Activated CD8-positive, alpha-beta memory T cell treated with anti-CD3 and anti-CD28 coated beads, Interleukin-2, amount 50 U/mL, for 48 hours (primary cell): ENCODE data around the gene RUFY4.

Experiments used
- DNase-seq: peaks from one replicate; pipeline ENCODE4 v3.0.0-alpha.2; 2020

RUFY4 gene

DNA sequence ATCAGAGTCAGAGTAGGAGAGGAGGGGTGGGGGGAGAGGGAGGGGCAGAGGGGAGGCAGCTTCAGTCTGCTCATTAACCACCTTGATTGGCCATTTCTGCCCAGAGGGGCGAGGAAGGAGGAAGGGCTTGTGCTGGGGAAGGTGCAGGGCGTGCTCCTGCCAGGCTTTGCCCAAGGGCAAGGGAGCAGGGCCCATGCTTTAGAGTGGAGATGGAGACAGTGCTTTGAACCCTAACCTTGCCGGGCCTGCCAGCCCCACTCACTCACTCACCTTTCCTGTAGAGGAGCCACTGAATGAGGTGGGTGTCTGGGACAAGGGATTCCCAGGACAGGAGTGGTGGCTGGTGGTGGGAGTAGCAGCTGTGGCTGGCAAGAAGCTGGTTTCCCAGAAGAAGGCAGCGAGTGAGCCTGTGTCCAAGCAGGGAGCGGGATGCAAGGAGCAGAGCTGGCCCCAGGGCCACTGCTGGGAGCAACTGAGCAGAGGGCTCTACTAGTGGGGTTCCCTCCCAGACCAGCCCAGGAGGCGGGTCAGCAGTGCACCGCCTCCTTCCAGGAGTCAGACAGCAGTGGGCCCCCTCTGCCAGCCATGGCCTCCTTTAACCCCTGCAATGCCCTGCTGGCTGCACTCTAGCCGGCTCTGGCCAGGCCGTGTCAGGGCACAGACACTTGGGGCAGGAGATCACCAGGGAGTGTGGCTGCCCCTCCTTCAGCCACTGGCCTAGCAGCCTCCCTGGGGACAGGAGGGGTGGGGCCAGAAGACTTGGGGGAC lies 3.6 kb upstream of the RUFY4 start:
- DNase-seq, result no peak

DNA sequence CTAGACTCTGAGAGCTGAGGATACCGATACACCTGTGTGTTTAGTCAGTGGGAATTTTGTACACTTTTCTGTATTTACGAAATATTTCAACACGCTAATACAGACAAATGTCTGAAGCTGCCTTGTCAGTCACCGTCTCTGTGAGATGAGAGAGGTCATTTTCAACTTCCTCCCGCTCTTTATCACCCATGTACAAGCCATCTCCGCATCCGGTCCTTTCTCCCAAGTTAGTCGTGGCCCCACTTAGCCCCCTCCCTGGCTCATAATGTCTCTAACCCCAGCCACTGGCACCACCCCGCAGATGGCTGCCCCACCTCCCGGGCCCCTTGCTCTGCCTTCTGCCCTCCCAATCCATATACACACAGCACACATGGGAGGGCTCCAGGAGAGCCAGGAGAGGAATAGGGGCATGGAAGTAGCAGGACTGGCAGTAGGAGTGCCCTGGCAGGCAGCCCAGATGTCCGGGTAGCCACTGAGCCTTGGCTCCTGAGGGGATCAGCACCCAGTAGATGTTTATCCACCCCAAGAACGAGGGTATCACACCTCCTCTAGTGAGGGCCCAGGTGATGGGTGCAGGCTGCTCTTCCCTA lies 2.0 kb upstream of the RUFY4 start:
- DNase-seq, result no peak

DNA sequence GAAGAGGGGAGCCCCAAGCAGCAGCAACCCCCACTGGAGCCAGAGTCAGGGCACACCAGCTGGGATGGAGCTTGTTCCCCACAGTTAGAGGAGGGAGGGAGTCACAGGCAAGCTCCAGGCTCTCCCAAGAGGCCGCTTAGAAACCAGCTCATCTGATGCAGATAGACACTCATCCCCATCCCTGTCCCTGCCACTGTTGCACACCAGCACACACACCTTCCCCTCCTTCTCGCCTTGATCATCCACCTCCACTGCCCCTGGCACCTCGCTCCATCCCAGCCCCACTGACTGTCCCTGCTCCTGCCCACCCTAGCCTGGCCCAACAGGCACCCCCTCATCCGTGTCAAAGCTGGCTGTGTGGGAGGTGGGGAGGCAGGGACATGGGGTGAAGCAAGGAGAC lies 1.5 kb upstream of the RUFY4 start:
- no peak for DNase-seq

DNA sequence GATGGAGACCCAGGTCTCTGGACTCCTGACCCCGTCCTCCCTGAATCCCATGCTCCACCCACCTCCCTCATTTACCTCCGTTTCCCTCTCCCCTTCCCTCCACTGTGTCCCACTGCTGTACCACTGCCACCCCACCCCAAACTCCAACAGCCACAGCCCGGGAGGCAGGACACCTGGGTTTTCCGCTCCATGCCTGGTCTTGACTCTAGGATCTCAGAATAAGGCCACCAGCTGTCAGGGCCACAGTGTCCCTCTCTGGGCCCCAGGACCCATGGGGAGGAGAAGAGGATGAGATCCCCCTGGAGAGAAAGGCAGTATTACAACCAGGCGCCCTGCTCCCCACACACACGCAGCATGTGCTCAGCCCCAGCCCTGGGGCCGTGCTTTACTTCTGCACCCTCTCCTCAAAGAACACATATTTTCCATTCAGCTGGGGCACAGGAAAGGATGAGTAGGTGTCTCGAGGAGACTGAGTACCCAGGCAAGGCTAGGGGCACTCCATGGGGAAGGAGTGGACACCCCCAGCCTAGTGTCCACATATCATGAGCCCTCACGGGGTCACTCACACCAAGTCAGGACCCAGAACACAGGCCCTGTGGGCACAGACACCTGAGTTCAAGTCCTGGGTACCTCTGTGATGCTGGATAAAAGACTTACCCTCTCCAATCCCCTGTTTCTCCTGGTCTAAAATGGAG lies 700 bp downstream of the RUFY4 start:
- DNase-seq, result no peak

DNA sequence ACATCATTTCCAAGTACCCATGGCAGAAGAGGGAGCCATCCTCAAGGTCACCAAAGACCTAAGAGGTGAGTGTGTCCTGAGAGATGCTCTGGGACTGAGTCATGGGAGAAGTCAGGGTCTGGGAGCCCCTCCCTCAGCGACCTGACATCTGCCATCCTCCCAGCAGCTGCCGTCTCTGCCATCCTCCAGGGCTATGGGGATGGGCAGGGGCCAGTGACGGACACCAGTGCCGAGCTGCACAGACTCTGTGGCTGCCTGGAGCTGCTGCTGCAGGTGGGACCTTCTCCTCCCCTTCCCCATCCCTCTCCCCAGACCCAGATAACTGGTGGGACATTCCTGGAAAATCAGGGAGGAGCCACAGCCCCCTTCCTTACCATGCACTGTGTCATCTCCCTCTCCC lies 1.5 kb downstream of the RUFY4 start:
- DNase-seq, result no peak

DNA sequence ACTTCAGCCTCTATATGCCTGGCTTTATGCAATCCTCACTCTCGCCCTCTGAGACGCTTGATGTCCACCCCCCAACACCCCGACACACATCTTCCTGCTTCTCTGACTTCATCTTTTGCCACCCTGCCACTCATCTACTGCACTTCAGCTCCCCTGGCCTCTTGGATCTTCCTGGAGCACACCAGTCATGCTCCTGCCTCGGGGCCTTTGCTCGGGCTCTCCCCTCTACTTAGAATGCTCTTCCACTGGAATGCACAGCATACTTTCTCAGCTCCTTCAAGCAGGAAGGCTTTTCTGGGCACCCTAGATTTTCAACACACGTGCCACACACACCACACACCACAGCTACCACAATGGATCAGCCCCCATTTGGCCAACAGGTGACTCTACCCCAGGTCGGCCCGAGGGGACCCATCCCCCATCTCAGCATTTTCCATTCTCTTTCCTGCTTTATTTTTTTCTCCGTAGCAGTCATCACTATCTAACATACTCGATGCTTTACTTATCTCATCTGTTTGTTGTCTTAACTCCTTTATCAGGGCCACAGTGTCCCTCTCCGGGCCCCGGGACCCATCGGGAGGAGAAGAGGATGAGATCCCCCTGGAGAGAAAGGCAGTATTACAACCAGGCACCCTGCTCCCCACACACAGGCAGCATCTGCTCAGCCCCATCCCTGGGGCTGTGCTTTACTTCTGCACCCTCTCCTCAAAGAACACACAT lies 2.3 kb downstream of the RUFY4 start:
- no peak for DNase-seq

DNA sequence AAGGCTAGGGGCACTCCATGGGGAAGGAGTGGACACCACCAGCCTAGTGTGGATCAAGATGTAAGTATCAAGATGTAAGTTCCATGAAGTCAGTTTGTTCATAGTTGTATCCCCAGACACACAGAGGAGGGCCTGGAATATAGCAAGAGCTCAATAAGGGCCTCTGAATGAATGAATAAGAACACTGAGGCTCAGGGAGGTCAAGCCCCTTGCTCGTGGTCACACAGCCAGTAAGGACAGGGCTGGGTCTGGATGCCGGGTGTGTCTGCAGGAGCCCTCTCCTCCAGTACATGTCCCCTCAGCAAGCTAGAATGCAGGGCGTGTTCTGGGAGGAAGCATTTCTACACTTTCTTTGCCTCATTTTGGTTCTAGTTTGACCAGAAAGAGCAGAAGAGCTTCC lies 2.9 kb downstream of the RUFY4 start:
- DNase-seq, result no peak

DNA sequence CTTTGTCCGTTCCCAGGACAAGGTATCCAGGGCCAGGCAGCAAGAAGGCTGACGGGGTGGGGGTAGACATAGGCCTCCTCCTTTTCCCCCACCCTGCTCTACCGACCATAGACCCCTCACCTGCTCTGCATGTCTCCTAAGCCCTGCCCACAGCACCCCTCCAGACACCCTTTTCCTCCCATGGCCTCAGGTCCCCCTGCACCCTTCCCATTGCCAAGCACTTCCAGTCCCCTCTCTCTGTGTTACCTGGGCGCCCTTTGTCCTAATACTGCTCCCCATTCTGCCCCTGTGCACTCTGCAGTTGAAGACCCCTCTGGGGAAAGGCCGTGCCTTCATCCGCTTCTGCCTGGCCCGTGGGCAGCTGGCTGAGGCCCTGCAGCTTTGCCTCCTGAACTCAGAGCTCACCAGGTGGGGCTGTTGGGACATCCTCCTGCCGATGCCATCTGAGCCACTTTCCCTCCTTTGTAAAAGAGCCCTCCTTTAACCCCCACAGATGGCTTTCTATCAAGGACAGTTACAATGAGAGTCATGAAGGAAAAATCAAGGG lies 3.5 kb downstream of the RUFY4 start:
- DNase-seq, result no peak

DNA sequence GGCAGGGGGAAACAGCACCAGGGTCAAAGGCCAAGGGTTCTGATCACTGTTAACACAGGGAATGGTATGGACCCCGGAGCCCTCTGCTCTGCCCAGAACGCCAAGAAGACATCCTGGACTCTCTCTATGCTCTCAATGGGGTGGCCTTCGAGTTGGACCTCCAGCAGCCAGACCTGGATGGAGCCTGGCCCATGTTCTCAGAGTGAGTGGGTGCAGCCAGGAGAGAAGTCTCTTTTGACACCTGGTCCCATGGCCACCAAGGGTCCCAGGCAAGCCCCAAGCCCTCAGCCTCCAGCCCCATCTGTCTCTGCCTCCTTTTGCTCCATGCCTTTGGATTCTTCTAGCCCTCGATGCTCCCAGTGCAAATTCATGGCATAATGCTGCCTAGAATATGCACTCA lies 4.1 kb downstream of the RUFY4 start:
- DNase-seq, result no peak

DNA sequence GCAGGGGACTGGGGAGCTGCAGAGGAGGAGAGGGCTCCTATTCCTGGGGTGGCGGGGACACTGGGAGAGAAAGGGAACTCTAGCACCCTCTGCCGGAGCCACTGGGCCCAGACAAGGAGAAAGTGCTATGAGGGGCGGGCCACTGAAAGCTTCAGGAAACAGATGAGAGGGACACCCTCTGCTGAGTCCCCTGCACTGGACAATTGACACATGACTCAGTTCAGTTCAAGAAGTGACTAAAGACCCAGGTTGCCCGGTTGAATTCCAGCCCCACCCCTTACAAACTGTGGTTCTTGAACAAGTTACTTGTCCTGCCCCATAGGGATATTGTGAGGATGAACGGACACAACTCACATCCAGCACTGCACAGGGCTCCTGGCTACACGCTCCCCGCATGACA lies 5.0 kb downstream of the RUFY4 start:
- peak; percentile 69 for DNase-seq

DNA sequence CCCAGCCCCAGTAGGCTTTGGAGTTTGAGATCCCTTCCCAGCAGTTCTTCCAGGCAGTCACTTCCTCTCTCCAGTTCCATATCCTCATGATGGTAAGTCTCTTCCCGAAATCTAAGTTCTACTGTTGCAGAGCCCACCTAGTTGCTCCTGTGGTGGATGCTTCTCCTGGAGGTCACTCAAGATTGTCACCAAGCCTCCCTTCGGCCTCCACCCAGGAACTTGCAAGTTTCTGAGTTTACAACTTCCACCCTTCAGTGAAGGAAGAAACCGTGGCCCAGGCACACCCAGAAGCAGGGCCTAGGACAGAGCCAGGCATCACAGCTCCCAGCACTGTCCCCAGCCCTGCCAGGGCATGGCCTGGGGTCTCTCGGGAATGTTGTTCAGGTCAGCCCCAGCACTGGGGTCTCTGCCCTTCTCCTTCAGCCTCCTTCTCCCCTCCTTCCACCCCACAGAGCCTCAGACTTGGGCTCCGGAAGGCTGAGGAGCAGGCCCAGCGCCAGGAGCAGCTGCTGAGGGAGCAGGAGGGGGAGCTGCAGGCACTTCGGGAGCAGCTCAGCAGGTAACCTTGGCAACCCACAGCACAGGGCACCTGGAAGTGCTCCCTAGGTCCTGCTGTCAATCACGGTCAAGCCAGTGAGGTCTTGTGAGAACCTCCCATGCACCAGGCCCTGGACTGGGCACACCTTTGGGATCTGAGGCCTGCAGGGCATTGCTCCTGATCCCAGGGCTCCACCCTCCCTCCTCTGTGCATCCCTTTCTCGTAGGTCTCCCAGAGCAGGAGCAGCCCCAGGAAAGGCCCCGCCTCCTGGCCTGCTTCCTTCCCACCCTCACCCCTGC lies 7.1 kb downstream of the RUFY4 start:
- no peak for DNase-seq

DNA sequence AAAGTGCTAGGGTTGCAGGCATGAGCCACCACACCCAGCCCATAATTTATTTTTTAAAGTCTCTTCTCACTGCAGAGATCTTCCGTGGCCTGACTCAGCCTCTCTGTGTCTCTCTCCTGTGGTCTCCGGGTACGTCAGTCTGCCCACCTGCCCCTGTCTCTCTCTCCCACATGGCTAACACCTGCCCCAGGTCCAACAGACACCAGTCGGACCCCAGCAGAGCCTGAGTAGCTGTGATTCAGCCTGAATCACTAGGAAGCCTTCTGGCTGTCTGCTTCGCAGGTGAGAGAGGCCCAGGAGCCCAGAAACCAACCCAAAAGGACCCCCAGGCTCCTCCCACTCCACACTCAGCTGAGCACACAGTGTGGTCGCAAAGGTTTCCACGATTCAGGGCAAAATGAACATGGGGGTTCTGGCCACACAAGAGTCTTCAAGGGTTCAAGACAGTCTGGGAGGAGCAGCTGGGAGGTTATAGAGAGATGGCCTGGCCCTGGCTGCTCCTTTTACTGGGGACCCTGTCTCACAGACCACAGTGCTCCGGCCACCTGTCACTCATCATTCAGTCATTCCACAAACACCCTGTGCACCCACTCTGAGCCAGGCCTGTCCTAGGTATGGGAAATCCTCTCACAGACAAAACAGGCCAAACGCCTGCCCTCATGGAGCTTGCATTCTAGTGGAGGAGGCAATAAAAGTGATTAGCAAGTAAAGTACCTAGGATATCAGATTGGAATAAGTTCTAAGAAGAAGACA lies 8.6 kb downstream of the RUFY4 start:
- DNase-seq, result no peak

DNA sequence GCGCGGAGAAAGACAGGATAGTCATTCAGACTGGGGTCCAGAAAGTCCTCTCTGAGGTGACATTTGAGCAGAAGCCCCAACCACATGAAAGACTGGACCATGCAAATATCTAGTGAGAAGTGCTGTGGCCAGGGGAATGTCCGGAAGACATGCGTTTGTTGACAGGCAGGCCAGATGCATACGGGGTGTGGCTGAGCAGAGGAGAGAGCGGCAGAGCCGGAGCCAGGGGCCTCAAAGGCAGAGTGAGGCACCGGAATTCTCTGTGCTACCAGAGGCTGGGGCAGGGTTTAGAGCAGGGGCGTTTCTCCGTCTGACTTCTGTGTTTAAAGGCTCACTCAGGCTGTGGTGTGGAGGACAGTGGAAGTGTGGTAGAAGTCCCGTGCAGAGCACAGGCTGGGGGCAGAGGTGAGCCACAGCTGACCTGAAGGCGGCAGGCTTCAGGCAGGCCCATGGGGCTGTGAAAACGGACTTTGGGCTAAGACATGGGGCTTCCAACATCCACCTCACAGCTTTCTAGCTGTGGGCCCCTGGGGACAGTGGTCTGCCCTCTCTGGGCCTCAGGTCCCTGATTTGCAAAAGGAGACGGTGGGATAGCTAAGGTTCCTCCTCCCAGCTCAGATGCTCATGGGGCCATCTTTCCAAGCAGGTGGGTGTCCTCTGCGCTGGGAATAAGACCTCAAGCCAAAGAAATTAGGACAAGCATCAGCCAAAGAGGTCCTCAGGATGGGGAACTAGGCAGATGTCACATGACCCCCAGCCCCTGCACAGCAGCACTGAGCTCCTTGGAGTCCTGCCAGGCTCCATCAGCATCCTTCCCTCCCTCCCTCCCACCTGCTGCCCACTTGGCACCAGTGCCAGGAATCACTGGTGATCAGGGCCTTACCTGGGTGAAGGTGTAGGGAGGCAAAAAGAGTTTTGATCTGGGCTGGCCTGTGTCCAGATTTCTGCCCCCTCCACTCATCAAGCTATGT lies 11.2 kb downstream of the RUFY4 start:
- no peak for DNase-seq

DNA sequence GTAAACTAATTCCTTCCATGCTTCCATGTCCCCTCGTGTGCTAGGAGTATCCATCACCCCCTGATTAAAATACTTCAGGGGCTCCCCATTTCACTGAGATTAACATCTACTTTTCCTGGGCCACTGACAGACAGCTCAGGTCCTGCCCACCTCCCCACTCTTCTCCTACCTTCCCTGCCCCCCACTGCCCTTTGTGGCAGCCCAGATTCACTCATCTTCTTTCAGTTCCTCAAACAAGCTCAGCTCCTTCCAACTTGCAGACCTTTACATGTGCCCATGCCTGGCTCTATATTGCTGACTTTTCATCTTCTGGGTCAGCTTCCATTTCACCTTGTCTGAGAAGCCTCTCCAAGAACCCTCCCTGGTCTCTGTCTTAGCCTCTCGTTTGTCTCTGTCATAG lies 12.0 kb downstream of the RUFY4 start:
- DNase-seq, result no peak

DNA sequence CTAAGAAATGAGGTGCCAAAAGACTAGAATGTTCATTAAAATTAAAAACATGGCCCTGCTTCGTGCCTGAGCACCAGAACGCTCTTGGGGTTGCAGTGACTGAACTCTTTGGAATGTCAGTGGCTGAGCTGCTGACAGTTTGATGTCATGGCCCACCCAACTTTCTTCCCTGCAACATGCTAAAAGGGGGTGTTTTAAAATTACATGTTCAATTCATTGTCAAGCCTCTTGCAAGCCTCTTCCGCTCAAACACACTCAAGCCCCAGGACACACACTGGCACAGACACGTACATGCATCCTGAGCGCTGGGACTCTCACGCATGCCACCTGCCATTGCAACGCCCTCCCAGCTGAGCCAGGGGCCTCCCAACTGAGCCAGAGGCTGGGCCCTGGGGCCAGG lies 12.6 kb downstream of the RUFY4 start:
- DNase-seq, result no peak

DNA sequence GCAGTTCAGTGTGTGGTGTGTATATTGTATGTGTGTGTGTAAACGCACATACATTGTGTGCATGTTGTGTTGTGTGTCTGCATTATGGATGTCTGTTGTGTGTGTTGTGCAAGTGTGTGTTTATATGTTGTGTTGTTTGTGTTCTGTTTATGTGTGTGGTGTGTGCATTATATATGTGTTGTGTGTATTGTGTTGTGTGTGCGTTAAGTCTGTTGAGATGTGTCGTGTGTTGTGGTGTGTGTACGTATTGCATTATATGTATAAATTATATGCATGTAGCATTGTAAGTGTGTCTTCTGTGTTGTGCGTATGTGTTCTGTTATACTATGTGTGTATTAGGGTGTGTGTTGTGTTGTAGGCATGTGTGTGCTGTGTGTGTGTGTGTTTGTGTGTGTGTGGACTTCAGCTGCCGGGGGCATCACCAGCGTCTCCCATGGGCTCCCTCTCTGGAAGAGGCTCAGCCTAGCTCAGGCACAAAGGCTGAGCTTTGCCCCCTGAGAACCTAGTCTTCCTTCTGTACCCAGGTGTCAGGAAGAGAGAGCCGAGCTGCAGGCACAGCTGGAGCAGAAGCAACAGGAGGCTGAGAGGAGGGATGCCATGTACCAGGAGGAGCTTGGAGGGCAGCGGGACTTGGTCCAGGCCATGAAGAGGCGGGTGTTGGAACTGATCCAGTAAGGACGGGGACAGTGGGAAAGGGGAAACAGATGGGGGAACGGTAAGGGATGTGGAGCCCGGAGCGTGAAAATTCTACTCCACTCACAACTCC lies 13.7 kb downstream of the RUFY4 start:
- DNase-seq, result no peak

DNA sequence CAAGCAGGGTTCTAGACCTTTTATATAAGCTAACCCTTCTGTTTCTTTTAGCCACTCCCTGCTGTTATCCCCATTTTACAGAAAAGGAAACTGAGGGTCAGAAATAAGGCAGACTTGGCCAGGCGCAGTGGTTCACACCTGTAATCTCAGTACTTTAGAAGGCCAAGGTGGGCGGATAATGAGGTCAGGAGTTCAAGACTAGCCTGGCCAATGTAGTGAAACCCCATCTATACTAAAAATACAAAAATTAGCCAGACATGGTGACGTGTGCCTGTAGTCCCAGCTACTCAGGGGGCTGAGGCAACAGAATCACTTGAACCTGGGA lies 14.3 kb downstream of the RUFY4 start:
- DNase-seq, result no peak

DNA sequence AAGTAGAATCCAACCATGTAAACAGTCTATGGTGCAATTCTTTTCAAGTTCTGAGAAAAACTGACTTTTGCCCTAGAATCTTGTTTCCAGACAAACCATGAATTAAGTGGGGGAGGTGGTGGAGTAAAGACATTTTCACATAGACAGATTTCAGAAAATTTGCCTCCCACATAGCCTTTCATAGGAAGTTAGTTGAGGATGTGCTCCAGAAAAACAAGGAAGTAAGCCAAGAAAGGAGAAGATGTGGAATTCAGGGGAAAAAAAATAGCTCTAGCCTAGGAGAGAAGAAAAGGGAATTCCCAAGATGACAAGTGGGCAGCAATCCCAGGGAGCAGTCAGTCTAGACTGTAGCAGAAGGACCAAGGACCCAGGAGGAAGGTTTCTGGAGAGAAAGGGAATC lies 17.4 kb downstream of the RUFY4 start:
- no peak for DNase-seq

DNA sequence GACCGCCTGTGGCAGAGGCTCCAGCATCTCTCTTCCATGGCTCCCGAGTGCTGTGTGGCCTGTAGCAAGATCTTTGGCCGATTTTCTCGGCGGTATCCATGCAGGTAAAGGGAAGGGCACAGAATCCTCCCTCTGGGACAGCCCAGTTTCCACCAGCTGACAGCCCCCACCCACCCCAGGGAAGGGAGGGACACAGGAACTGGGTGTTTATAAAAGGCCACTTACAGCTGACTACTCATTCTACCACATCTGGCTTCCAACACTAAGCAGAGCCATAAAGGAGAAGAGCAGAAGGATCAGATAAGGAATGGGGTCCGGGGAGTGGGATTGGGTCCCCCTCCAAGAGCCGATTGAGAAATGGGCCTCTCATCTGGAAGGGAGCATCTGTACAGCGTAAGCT lies 20.2 kb downstream of the RUFY4 start:
- no peak for DNase-seq

DNA sequence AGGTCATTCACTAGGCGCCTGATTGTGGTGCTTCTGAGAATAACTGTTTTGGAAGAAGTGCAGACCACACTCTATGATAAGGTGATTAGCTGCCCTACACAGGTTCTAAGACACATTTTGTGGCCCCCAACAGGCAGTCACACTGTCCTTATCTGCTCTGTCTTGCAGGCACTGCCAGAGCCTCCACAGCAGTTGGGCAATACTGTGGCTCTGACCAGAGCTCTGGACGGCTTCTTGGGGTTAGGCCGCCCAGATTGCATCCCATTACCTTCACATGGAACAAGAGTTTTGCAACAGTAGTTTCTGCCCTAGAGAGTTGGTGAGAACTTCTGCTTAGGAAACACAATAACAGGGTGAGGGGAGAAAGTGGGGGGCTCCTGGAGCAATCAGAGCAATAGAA lies 22.7 kb downstream of the RUFY4 start:
- no peak for DNase-seq
